ENCODE data around the gene ARHGEF33. TPM values are rescaled to one million over a fixed set of nuclear protein-coding genes. Genes with fewer than 3 reads are reported as not detected.

Gene ARHGEF33
- 0.09 and 0.38 TPM in 2 replicates for total RNA-seq

DNA sequence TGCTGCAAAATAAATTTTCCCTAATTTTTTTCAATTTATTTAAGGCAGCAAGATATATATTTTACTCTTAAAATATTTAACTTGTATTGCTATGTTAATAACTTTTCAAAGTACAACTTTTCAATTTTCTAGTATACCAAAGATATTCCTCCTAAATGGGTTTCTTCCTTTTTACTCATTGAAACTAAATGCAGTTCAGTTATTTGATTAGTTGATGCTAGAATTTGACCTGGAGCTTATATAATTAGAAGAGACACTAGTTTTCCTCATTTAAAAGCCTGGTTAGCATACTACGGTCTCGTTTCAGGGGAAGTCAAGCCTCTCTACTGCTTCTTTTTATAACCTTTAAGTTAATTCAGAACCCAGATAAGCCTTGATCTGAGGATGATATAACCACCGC, at the start of gene ARHGEF33:
Gene ARHGEF33, plus strand, starts transcription at position 301 of the 400 bp plus-strand sequence. CDS start 29,573 bp downstream, outside the sequence.

DNA sequence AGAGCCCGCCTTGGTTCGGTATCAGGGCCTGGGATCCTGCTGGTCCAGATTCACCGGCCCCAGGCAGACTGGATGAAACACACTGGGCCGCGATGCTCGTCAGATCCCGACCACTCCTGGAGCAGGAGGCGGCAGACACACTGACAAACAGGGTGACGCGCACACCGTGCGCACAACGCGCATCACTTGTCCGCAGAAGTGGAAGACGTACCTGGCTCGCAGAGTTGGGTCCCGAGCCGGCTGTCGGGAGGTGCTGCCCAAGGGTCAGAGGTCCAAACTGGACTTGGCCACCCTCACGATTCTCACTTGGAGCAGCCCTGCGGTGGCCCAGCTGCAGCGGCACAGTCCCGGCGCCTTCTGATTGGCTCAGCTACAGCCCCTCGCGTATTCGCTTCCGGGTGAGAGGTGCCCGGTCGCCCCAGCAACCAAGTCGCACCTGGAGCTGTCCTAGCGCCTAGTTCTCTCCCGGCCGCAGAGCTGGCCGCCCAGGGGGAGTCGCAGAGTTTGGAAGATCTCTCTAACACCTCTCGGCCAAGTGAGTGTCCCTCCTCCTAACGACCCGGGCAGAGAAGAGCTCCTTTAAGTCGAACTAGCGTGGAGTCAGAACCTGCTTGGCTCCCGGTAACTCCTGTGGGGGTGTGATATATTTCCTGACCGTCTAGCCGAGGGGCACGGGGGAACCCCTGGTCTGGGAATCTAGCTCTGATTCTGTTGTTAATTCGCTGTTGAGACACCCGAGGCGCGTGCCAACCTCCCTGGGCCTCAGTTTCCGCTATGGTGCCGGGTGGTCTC, 13.9 kb upstream of the ARHGEF33 start, which contains the start of the genes DHX57 and MORN2:
Gene DHX57, minus strand, starts transcription at position 359 of the 792 bp plus-strand sequence. CDS start 7,529 bp downstream, outside the sequence.
Gene MORN2, plus strand, starts transcription at position 401 of the 792 bp plus-strand sequence.

Other genes starting within 250 kb of the ARHGEF33 start
- gene GALM, start 223.8 kb upstream of the ARHGEF33 start, total RNA-seq, result 5.6 and 10.1 TPM in 2 replicates
- 195 and 234 TPM in 2 replicates for gene SRSF7, start 138.5 kb upstream of the ARHGEF33 start, total RNA-seq
- 12.1 and 15.3 TPM in 2 replicates for gene GEMIN6, start 111.7 kb upstream of the ARHGEF33 start, total RNA-seq
- 23.4 and 24.1 TPM in 2 replicates for gene DHX57, start 13.9 kb upstream of the ARHGEF33 start, total RNA-seq
- 14.2 and 16.8 TPM in 2 replicates for gene MORN2, start 13.9 kb upstream of the ARHGEF33 start, total RNA-seq
- gene SOS1, start 231.2 kb downstream of the ARHGEF33 start, total RNA-seq, result 10.3 and 16.6 TPM in 2 replicates